Erythroblast (primary cell): Measurements from ENCODE around the gene PLEKHH1.
"Not testable (repeated sequence)": the region's sequence is repeated elsewhere in the genome, so short reads cannot be mapped to it uniquely, and the experiment has no call there.

Source experiments
- GATA1 ChIP-seq: IDR thresholded peaks from 2 replicates; pipeline ENCODE4 v1.6.1; 2011; ENCODE audit warnings: low read depth, mild to moderate bottlenecking, control low read depth, low read length, moderate library complexity
- POLR2A ChIP-seq: IDR thresholded peaks from 2 replicates; pipeline ENCODE4 v1.6.1; 2011; ENCODE audit warnings: mild to moderate bottlenecking, low read length

- not testable (repeated sequence) for TF ChIP-seq POLR2A, GATA1
These were observed 67.5 kb downstream of the PLEKHH1 start for GRCh38 chr14:67600562-67600974.
